B cell (primary cell): ENCODE data around the gene SAC3D1. TPM values are rescaled to one million over a fixed set of nuclear protein-coding genes. Genes with fewer than 3 reads are reported as not detected.

Experiments
- ATAC-seq: fragments of 200-7000 bp; cut with Tn5 transposase; one replicate; pipeline ENCODE4 v1.10.0; 2021; ENCODE audit warnings: low read depth, mild to moderate bottlenecking, moderate number of reproducible peaks, moderate library complexity
- CTCF ChIA-PET: fragments of 350-600 bp; sonication (Branson Sonifier 250); formaldehyde crosslinking; loops from one replicate; lab custom pipeline; 2021; ENCODE audit warnings: antibody characterized with exemption, inconsistent platforms; lab: Charles Lee
- POLR2A ChIA-PET: fragments of 350-600 bp; sonication (Branson Sonifier 250); formaldehyde crosslinking; loops from one replicate; lab custom pipeline; 2021; ENCODE audit warnings: antibody characterized with exemption; lab: Charles Lee
- DNase-seq: peaks from one replicate; pipeline ENCODE4 v3.0.0; 2013
- H2AFZ ChIP-seq: 2 replicates; pipeline ENCODE4 v1.6.1; 2012; ENCODE audit warnings: mild to moderate bottlenecking, low read depth, low read length; ENCODE audit not compliant: insufficient read depth, poor library complexity, severe bottlenecking
- H3K27ac ChIP-seq, 2 donors: 1 replicate in 1 of 2; 2 replicates in 1 of 2; pipeline ENCODE4 v1.5.1; 2012 to 2013; ENCODE audit warnings: low read length in 2 of 2, mild to moderate bottlenecking in 2 of 2, moderate library complexity in 1 of 2
- H3K27me3 ChIP-seq, 4 experiments: fragments of 200-600 bp in 1 of 4; sonication (generic) in 1 of 4; replicated peaks in 1 of 4; 1 replicate in 2 of 4; 2 replicates in 2 of 4; pipeline versions ENCODE4 v1.6.1 to v1.7.0; 2013 to 2016; ENCODE audit warnings: low read length in 3 of 4, mild to moderate bottlenecking in 2 of 4, mixed read lengths in 1 of 4, moderate library complexity in 1 of 4; ENCODE audit not compliant: insufficient read depth in 4 of 4, control insufficient read depth in 3 of 4; ENCODE audit errors: control extremely low read depth in 1 of 4
- H3K36me3 ChIP-seq, 2 experiments: replicated peaks in 1 of 2; 1 replicate in 1 of 2; 2 replicates in 1 of 2; pipeline versions ENCODE4 v1.6.1 to v1.7.1; 2013; ENCODE audit warnings: low read length in 1 of 2; ENCODE audit not compliant: insufficient read depth in 2 of 2, control insufficient read depth in 1 of 2; ENCODE audit errors: control extremely low read depth in 1 of 2, extremely low read depth in 1 of 2
- H3K4me1 ChIP-seq, 2 donors: fragments of 200-600 bp in 1 of 2; sonication (generic) in 1 of 2; 1 replicate in 1 of 2; 2 replicates in 1 of 2; pipeline versions ENCODE4 v1.5.1 to v1.6.1; 2013 to 2017; ENCODE audit warnings: low read length in 2 of 2; ENCODE audit not compliant: control insufficient read depth in 2 of 2, insufficient read depth in 2 of 2
- H3K4me2 ChIP-seq: replicated peaks from 2 replicates; pipeline ENCODE3; 2012; ENCODE audit warnings: mild to moderate bottlenecking, low read depth, low read length; ENCODE audit not compliant: poor library complexity, severe bottlenecking
- H3K4me3 ChIP-seq, 5 experiments: fragments of 200-600 bp in 1 of 5; sonication (generic) in 1 of 5; 1 replicate in 3 of 5; 2 replicates in 2 of 5; pipeline versions ENCODE4 v1.5.1 to v1.7.0; 2011 to 2016; ENCODE audit warnings: low read length in 4 of 5, mild to moderate bottlenecking in 4 of 5, low read depth in 2 of 5, control low read depth in 1 of 5, moderate library complexity in 1 of 5; ENCODE audit not compliant: insufficient read depth in 1 of 5; ENCODE audit errors: control extremely low read depth in 1 of 5, extremely low read depth in 1 of 5
- H3K79me2 ChIP-seq: fragments of 200-600 bp; sonication (generic); one replicate; pipeline ENCODE4 v1.6.0; 2016; ENCODE audit warnings: low read length; ENCODE audit not compliant: control insufficient read depth, insufficient read depth
- H3K9ac ChIP-seq: fragments of 200-600 bp; sonication (generic); 2 replicates; pipeline ENCODE4 v1.6.1; 2017; ENCODE audit warnings: mild to moderate bottlenecking, low read length, moderate library complexity
- H3K9me3 ChIP-seq, 3 donors: one replicate each; pipeline versions ENCODE4 v1.6.1 to v1.7.1; 2013; ENCODE audit warnings: low read length in 2 of 3; ENCODE audit not compliant: control insufficient read depth in 2 of 3, insufficient read depth in 1 of 3; ENCODE audit errors: control extremely low read depth in 1 of 3
- H4K20me1 ChIP-seq: 2 replicates; pipeline ENCODE4 v1.6.0; 2012; ENCODE audit warnings: mild to moderate bottlenecking, low read length; ENCODE audit not compliant: insufficient read depth, control insufficient read depth, poor library complexity, severe bottlenecking
- H3K27ac Mint-ChIP-seq: one replicate; pipeline ENCODE4 v1.8.0; 2021; ENCODE audit warnings: mixed read lengths
- H3K27me3 Mint-ChIP-seq: one replicate; pipeline ENCODE4 v1.8.0; 2021; ENCODE audit warnings: mixed read lengths
- H3K4me1 Mint-ChIP-seq: one replicate; pipeline ENCODE4 v1.8.0; 2021; ENCODE audit warnings: mixed read lengths
- H3K4me3 Mint-ChIP-seq: one replicate; pipeline ENCODE4 v1.8.0; 2021; ENCODE audit warnings: mixed read lengths
- H3K9me3 Mint-ChIP-seq: one replicate; pipeline ENCODE4 v1.8.0; 2022; ENCODE audit warnings: mixed read lengths; ENCODE audit not compliant: insufficient read depth
- CTCF ChIP-seq: fragments of 200-600 bp; IDR thresholded peaks from one replicate; pipeline ENCODE4 v1.8.0; 2022; ENCODE audit warnings: antibody characterized with exemption, mild to moderate bottlenecking
- EZH2 ChIP-seq: IDR thresholded peaks from 2 replicates; pipeline ENCODE4 v1.6.1; 2012; ENCODE audit warnings: borderline replicate concordance, low read depth, mild to moderate bottlenecking, moderate library complexity, low read length; ENCODE audit not compliant: insufficient read depth, poor library complexity, severe bottlenecking
- WGBS: methylation state at CpG from one replicate; pipeline ENCODE4 v1.1.5; 2013; ENCODE audit warnings: missing lambda C conversion rate; ENCODE audit not compliant: insufficient coverage; 5-methylcytosine and 5-hydroxymethylcytosine counted together
- intact Hi-C: fragments of 100-400 bp; cut with micrococcal nuclease; formaldehyde crosslinking; loops from one replicate; pipeline ENCODE4 v1.10.0; 2022
- polyA plus RNA-seq: library from polyadenylated mRNA; depleted of rRNA; stranded (reverse); fragments of >200 nt; gene quantifications from 2 replicates; pipeline ENCODE4 v1.2.3, GENCODE V29; 2012
- total RNA-seq, 2 donors: library from RNA; stranded (reverse); fragments of 120-200 nt in 1 of 2; gene quantifications; 1 replicate in 1 of 2; 2 replicates in 1 of 2; pipeline versions ENCODE4 v1.2.3 to v1.2.4, GENCODE V29; 2013 to 2022

SAC3D1 gene
- total and polyA plus RNA-seq, 2 donors (not counting 1 experiment from before 2014, with no cell fraction given) = 5.9 to 6.0 TPM

DNA sequence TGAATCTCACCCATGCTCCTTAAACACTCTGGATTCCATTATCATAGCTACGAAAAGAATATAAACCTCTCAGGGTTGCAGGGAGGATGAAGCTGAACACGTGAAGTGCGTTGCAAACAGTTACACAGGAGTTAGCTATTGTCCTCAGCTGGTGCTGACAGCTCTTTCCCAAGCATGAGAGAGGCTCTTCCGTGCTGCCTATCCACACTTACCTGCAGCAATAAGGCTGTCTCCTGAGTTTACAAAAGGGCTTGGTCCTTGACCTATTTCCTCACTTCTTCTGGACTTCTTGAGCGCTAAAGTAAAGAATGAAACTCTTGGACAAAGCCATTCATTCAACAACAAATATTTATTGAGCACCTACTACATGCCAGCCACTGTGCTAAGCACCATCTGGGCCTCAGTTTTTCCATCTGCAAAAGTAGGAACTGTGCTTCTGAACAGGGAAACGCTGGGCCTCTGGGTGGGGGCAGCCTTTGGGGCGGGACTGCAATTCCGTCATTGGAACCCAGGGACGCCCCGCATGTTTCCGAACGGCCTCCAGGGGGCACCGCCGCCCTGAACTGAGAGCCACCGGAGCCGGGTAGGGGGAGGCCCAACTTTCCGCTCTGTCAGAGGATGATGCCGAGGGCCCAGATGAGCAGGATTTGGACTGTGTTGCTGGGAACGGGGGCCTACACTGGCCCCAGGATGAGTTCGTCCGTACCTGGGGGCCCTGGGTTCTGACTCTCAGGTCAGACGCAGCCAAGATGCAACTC, 27.7 kb upstream of the SAC3D1 start:
- no peaks in the 10 kb centered on the region for H4K20me1 ChIP-seq
- DNase-seq (peak; percentile 95), ATAC-seq (peak; percentile 78)
- Mint-ChIP-seq H3K4me3 (peak overlapping the region; percentile 92), H3K9me3 (no peaks in the 10 kb centered on the region), H3K27ac (peak overlapping the region; percentile 98), H3K4me1 (peaks cover 23% of the 10 kb centered on the region), H3K27me3 (no peaks in the 10 kb centered on the region)
- peak overlapping the region; percentile 80 for H3K9ac ChIP-seq
- peaks cover 31% of the 10 kb centered on the region for H3K79me2 ChIP-seq
- H3K4me3 ChIP-seq = peak overlapping the region; percentile 17 to 92 (median 83)
- CTCF ChIA-PET = interaction anchor here (0.7 to 5.0 kb wide), 28 partner anchors 10 to 324 kb away, joined by 3 to 36 read pairs (median 4); partner anchors contain the start of genes BATF2, CAPN1, SAC3D1 and SNX15
- peaks cover 0 to 4% of the 10 kb centered on the region in 2 experiments for H3K36me3 ChIP-seq
- WGBS = 19% methylated on average over 22 of the region's 22 CpGs
- peak overlapping the region; percentile 74 for H2AFZ ChIP-seq
- peak overlapping the region; percentile 93 to 98 for H3K27ac ChIP-seq
- H3K27me3 ChIP-seq = no peaks in the 10 kb centered on the region
- peak overlapping the region; percentile 82 for H3K4me2 ChIP-seq
- intact Hi-C loops = loop anchor here (1.0 to 5.0 kb wide), 4 partner anchors 83 to 236 kb away; partner anchors contain the start of genes CAPN1, PPP2R5B, SF1 and VPS51
- TF ChIP-seq CTCF (no peak), EZH2 (no peak)
- H3K9me3 ChIP-seq = no peaks in the 10 kb centered on the region
- POLR2A ChIA-PET = interaction anchor here (0.9 to 1.9 kb wide), 10 partner anchors 83 to 224 kb away, joined by 3 to 8 read pairs (median 3); partner anchors contain the start of genes FAU, MRPL49, TM7SF2 and VPS51
- H3K4me1 ChIP-seq = peaks cover 9 to 35% of the 10 kb centered on the region in 2 donors
